OCI-LY1 (cell line): ENCODE measurements around the gene SHE.

Experiments used
- H2AFZ ChIP-seq: fragments of 200-600 bp; sonication (generic), shearing (Covaris generic); 2 replicates; pipeline ENCODE4 v1.6.0; 2014; ENCODE audit warnings: antibody characterized with exemption, mild to moderate bottlenecking, low read length
- H3F3A ChIP-seq: fragments of 200-600 bp; sonication (generic), shearing (Covaris generic); 2 replicates; pipeline ENCODE4 v1.6.0; 2014; ENCODE audit warnings: mild to moderate bottlenecking, antibody characterized with exemption, low read length, moderate library complexity; ENCODE audit not compliant: insufficient read depth
- H3K27ac ChIP-seq: fragments of 200-600 bp; sonication (generic); 2 replicates; pipeline ENCODE4 v1.5.1; 2014; ENCODE audit warnings: low read length, mixed run types, mild to moderate bottlenecking, low read depth; ENCODE audit not compliant: poor library complexity, severe bottlenecking
- H3K27me3 ChIP-seq: fragments of 200-600 bp; sonication (generic); 2 replicates; pipeline ENCODE4 v1.6.0; 2014; ENCODE audit warnings: antibody characterized with exemption, mild to moderate bottlenecking, low read length, moderate library complexity; ENCODE audit not compliant: insufficient read depth
- H3K36me3 ChIP-seq: fragments of 200-600 bp; sonication (generic); 2 replicates; pipeline ENCODE4 v1.6.1; 2014; ENCODE audit warnings: mild to moderate bottlenecking, antibody characterized with exemption, low read length, moderate library complexity, mixed read lengths; ENCODE audit not compliant: insufficient read depth
- H3K4me1 ChIP-seq: fragments of 200-600 bp; sonication (generic); 2 replicates; pipeline ENCODE4 v1.5.1; 2014; ENCODE audit warnings: mild to moderate bottlenecking, low read length, moderate library complexity; ENCODE audit not compliant: insufficient read depth, severe bottlenecking
- H3K4me2 ChIP-seq: fragments of 200-600 bp; sonication (generic), shearing (Covaris generic); 2 replicates; pipeline ENCODE4 v1.6.1; 2014; ENCODE audit warnings: low read length
- H3K4me3 ChIP-seq: fragments of 200-600 bp; sonication (generic); 2 replicates; pipeline ENCODE4 v1.5.1; 2014; ENCODE audit warnings: low read length, low read depth, mild to moderate bottlenecking, mixed read lengths; ENCODE audit not compliant: poor library complexity, severe bottlenecking
- H3K79me2 ChIP-seq: fragments of 200-600 bp; shearing (Covaris generic); 2 replicates; pipeline ENCODE4 v1.6.1; 2016; ENCODE audit warnings: mixed run types, low read length, mixed read lengths; ENCODE audit not compliant: insufficient read depth
- H3K9ac ChIP-seq: fragments of 200-600 bp; sonication (generic), shearing (Covaris generic); 2 replicates; pipeline ENCODE4 v1.6.1; 2014; ENCODE audit warnings: mild to moderate bottlenecking, low read length, mixed read lengths
- H3K9me2 ChIP-seq: fragments of 200-600 bp; sonication (generic), shearing (Covaris generic); 2 replicates; pipeline ENCODE4 v1.6.1; 2014; ENCODE audit warnings: low read depth, mild to moderate bottlenecking, low read length, mixed read lengths
- H3K9me3 ChIP-seq: fragments of 200-600 bp; shearing (Covaris generic); 2 replicates; pipeline ENCODE4 v1.6.1; 2014; ENCODE audit warnings: low read length, mixed read lengths
- H4K20me1 ChIP-seq: fragments of 200-600 bp; sonication (generic), shearing (Covaris generic); 2 replicates; pipeline ENCODE4 v1.6.0; 2016; ENCODE audit warnings: mild to moderate bottlenecking, low read length; ENCODE audit not compliant: insufficient read depth
- EZH2 ChIP-seq: fragments of 200-600 bp; sonication (generic), shearing (Covaris generic); IDR thresholded peaks from 2 replicates; pipeline ENCODE4 v1.8.0; 2017; ENCODE audit warnings: borderline replicate concordance, mixed run types, mild to moderate bottlenecking, antibody characterized with exemption, low read length, moderate library complexity, mixed read lengths
- TF ChIP-seq, protein P1 (sequence below): fragments of 200-600 bp; sonication (generic), shearing (Covaris generic); IDR thresholded peaks from 2 replicates; pipeline ENCODE4 v1.5.1; 2017; ENCODE audit warnings: mild to moderate bottlenecking, antibody characterized with exemption, low read length, moderate library complexity, mixed read lengths

SHE gene

DNA sequence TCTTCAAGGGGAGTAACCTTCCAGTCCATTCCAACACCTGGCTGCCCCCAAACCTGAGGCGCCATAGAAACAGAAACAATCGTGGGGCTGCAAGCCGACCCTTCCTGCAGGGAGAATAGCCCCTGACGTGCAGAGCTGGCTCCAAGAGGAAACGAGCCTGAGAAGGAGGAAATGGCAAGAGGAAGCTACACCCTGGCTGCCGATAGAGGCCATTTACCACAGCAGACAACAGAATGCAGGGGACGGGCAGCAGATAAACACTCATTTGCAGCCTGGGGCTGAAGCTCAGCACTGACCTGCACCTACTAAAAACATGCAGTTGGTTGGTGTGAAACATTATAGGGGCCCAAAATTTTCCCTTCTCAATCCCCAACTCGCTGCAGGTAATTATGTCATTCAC, 8.9 kb downstream of the SHE start:
- H2AFZ ChIP-seq, result no peak overlapping the region
- H3K27me3 ChIP-seq, result peaks cover 4% of the 10 kb centered on the region; the same call in 1 of the 2 replicates
- H3K4me3 ChIP-seq, result no peak overlapping the region

DNA sequence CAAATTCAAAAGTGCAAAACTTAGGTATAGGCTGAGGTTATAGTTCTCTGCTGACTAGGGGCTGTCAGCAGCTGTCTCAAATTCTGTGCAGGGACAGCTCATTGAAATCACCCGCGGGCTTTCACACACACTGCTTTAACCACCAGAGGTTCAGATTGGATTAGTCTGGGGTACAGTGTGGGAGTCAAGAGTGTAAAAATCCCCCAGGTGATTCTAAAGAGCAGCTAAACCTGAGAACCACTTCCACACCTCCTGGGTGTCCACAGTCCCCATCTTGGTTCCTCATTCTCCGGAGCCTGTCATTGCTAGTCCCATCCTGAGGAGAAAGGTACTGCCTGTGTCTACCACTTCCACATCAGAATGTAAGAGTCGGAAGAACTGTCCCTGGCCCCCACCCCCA, 10.1 kb downstream of the SHE start:
- Histone ChIP-seq H3K9me2 (no peaks in the 10 kb centered on the region), H3K27me3 (peaks cover 4% of the 10 kb centered on the region; the same call in 1 of the 2 replicates), H3K9me3 (no peaks in the 10 kb centered on the region), H3K9ac (no peak overlapping the region), H3K36me3 (no peaks in the 10 kb centered on the region), H3F3A (no peaks in the 10 kb centered on the region), H3K27ac (no peak overlapping the region), H3K4me3 (no peak overlapping the region), H3K4me2 (peak overlapping the region; percentile 5; the same call in 1 of the 2 replicates), H2AFZ (no peak overlapping the region), H4K20me1 (no peaks in the 10 kb centered on the region), H3K79me2 (no peaks in the 10 kb centered on the region), H3K4me1 (peaks cover 63% of the 10 kb centered on the region)
- no peak for TF ChIP-seq EZH2
- TF ChIP-seq, protein P1, sequence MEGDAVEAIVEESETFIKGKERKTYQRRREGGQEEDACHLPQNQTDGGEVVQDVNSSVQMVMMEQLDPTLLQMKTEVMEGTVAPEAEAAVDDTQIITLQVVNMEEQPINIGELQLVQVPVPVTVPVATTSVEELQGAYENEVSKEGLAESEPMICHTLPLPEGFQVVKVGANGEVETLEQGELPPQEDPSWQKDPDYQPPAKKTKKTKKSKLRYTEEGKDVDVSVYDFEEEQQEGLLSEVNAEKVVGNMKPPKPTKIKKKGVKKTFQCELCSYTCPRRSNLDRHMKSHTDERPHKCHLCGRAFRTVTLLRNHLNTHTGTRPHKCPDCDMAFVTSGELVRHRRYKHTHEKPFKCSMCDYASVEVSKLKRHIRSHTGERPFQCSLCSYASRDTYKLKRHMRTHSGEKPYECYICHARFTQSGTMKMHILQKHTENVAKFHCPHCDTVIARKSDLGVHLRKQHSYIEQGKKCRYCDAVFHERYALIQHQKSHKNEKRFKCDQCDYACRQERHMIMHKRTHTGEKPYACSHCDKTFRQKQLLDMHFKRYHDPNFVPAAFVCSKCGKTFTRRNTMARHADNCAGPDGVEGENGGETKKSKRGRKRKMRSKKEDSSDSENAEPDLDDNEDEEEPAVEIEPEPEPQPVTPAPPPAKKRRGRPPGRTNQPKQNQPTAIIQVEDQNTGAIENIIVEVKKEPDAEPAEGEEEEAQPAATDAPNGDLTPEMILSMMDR, result no peak

More for the DNA sequence above, 8.9 kb downstream of the SHE start:
- peak overlapping the region; percentile 16; the same call in 1 of the 2 replicates for H3K9ac ChIP-seq
- H3K9me2 ChIP-seq, result no peaks in the 10 kb centered on the region
- peaks cover 65% of the 10 kb centered on the region for H3K4me1 ChIP-seq
- H3K27ac ChIP-seq, result peak overlapping the region; percentile 60
- H3F3A ChIP-seq, result no peaks in the 10 kb centered on the region
- H3K4me2 ChIP-seq, result peak overlapping the region; percentile 40
- H3K79me2 ChIP-seq, result no peaks in the 10 kb centered on the region
- H3K36me3 ChIP-seq, result no peaks in the 10 kb centered on the region
- H4K20me1 ChIP-seq, result no peaks in the 10 kb centered on the region
- no peaks in the 10 kb centered on the region for H3K9me3 ChIP-seq
- TF ChIP-seq EZH2, result no peak
- TF ChIP-seq, protein P1, result no peak

DNA sequence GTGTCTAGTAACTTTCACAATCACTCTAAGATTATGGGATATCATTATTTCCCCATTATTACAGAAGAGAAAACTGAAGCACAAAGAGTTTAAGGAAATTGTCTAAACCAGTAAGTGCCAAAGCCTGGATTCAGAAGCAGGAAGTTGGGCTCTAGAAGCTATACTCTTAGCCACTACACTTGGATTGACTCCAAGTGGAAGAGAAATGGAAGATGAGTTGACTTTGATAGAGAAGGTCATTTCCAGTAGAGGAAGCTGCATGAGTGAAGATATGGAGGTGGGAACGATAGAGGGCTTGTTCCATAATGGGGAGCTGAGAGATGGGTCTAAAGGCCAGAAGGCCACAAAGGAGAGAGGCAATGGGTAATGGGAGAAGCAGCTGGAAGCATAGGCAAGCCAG, 11.9 kb downstream of the SHE start:
- Histone ChIP-seq H3K4me2 (no peak overlapping the region), H3K4me1 (peaks cover 45% of the 10 kb centered on the region), H3K79me2 (no peaks in the 10 kb centered on the region), H3K36me3 (no peaks in the 10 kb centered on the region), H4K20me1 (no peaks in the 10 kb centered on the region), H3K9ac (no peak overlapping the region), H3K27ac (no peak overlapping the region), H2AFZ (no peak overlapping the region), H3F3A (no peaks in the 10 kb centered on the region), H3K9me3 (no peaks in the 10 kb centered on the region), H3K27me3 (peaks cover 4% of the 10 kb centered on the region; the same call in 1 of the 2 replicates), H3K9me2 (no peaks in the 10 kb centered on the region), H3K4me3 (no peak overlapping the region)
- TF ChIP-seq, protein P1, result no peak
- TF ChIP-seq EZH2, result no peak
